ENCODE measurements around the gene E2F2. TPM values are rescaled to one million over a fixed set of nuclear protein-coding genes. Genes with fewer than 3 reads are reported as not detected.
A peak's percentile ranks its signal among the peaks of the same experiment; 100 is the strongest.

Gene E2F2
- total and polyA plus RNA-seq, 2 of the 13 experiments (the other 11 are each of a cell fraction or from before 2014, with no cell fraction given): 0.65 to 6.6 TPM

GRCh38 chr1:23478896-23479665 lies 52.0 kb downstream of the E2F2 start (continued):
- TF ChIP-seq RARG (CRISPR knock-in tag; IDR thresholded peaks at IDR 0.05; ENCODE audit: low read depth) (no peak), BRCA1 (CRISPR knock-in tag; IDR thresholded peaks at IDR 0.05) (no peak), NFRKB (IDR thresholded peaks at IDR 0.05) (no peak), ZNF549 (CRISPR knock-in tag; IDR thresholded peaks at IDR 0.05) (no peak), NCOA5 (CRISPR knock-in tag; IDR thresholded peaks at IDR 0.05) (no peak), NONO (IDR thresholded peaks at IDR 0.05) (no peak), NONO (CRISPR knock-in tag; conservative IDR thresholded peaks at IDR 0.05) (peak; percentile 86), SNAI1 (CRISPR knock-in tag; IDR thresholded peaks at IDR 0.05; ENCODE audit: borderline replicate concordance) (0 out of 2 replicates have a peak, but pooled peaks have one; percentile 68), ZNF776 (CRISPR knock-in tag; IDR thresholded peaks at IDR 0.05) (no peak), ATF5 (CRISPR knock-in tag; IDR thresholded peaks at IDR 0.05; ENCODE audit: low read depth) (no peak), CENPX (CRISPR knock-in tag; IDR thresholded peaks at IDR 0.05) (no peak), KDM3A (CRISPR knock-in tag; IDR thresholded peaks at IDR 0.05; ENCODE audit: low read depth) (peak; percentile 62; the same call in 1 of the 2 replicates), CAMTA2 (CRISPR knock-in tag; IDR thresholded peaks at IDR 0.05; ENCODE audit: borderline replicate concordance) (no peak), FOXA1 (IDR thresholded peaks at IDR 0.05) (no peak), FOXA1 (CRISPR knock-in tag; IDR thresholded peaks at IDR 0.05) (peak; percentile 93), KLF11 (CRISPR knock-in tag; IDR thresholded peaks at IDR 0.05) (no peak), TARDBP (CRISPR knock-in tag; IDR thresholded peaks at IDR 0.05) (peak; percentile 84), SALL1 (CRISPR knock-in tag; IDR thresholded peaks at IDR 0.05) (peak; percentile 92), ZNF577 (CRISPR knock-in tag; IDR thresholded peaks at IDR 0.05; ENCODE audit: borderline replicate concordance, low read depth) (no peak), ZNF136 (CRISPR knock-in tag; IDR thresholded peaks at IDR 0.05; ENCODE audit: low read depth) (no peak), ZNF710 (CRISPR knock-in tag; IDR thresholded peaks at IDR 0.05; ENCODE audit: borderline replicate concordance) (peak; percentile 79; the same call in 1 of the 2 replicates), ZBTB49 (CRISPR knock-in tag; IDR thresholded peaks at IDR 0.05; ENCODE audit: borderline replicate concordance) (no peak), ZBTB38 (CRISPR knock-in tag; IDR thresholded peaks at IDR 0.05) (no peak), HNRNPL (IDR thresholded peaks at IDR 0.05; ENCODE audit: low read depth, low read length) (no peak), ATM (IDR thresholded peaks at IDR 0.05; ENCODE audit: borderline replicate concordance) (no peak), NCOR1 (IDR thresholded peaks at IDR 0.05; ENCODE audit: borderline replicate concordance, low read length) (peak; percentile 25; the same call in 1 of the 2 replicates)

Measured in HepG2 (cell line).